Measurements from ENCODE around the gene COA1.
"Not testable (repeated sequence)": the region's sequence is repeated elsewhere in the genome, so short reads cannot be mapped to it uniquely, and the experiment has no call there.

Gene COA1

DNA sequence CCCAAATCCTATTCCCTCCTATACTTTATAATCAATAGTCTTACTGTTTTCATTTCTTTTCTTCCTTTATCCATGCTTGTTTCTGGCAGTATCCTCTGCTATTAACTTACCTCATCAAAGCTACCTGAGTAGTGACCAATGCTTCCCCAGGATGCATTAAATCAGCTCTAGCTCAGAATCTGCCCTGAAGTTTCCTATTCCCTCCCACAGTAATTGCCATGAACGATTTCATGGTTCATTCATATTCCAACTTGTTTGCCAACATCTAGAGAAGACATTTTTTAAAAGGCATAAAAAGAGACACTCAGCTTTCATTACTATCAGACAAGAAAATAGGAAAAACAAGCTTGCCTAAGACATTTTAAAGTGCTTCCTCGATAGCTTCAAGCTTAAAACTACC, 42.3 kb downstream of the COA1 start:
- DNase-seq, result no peak

DNA sequence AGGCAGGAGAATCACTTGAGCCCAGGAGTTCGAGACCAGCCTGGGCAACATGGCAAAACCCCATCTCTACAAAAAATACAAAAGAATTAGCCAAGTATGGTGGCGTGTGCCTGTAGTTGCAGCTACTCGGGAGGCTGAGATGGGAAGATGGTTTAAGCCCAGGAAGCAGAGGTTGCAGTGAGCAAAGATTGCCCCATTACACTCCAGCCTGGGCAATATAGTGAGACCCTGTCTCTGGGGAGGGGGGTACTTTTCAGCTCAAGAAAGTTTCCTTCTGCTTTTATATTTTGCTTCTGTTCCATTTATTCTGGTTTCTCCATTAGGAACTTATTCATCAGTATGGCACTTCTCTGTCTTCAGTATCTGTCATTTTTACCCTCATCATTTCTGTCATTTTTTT, 48.6 kb downstream of the COA1 start:
- no peak for DNase-seq

DNA sequence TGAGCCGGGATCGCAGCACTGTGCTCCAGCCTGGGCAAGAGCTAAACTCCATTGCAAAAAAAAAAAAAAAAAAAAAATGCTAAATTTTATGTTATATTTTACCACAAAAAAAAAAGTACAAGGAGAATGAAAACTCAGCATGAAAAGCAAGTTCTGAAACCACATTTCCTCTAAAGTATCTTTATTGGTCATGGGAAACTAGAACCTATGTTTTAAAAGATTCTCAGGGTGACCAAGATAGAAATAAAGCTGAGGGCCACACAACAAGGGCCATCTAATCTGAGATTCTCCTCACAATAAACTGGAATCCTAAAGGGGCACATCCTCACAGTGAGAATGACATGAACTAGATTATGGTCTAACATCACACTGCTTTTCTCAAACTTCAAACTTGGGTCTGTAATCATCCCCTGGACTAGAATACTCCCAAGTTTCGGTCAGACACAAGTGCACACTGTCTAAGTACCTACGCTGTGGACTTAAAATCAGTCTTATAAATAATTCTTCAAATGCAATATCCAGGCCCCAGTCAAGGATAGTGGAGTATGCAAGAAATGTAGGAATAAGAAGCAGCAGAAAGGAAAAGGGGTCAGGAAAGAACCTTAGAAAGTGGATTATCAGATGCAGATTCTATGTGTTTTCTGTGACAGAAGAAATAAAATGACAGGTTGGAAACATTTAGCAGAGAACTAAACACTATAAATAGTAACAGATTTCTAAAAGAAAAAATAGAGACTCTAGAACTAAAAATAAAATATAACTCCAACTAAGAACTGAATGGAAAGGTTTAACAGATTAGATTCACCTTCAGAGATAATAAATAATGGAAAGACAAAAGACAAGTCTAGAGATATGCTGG, 49.9 kb downstream of the COA1 start:
- DNase-seq, result no peak

DNA sequence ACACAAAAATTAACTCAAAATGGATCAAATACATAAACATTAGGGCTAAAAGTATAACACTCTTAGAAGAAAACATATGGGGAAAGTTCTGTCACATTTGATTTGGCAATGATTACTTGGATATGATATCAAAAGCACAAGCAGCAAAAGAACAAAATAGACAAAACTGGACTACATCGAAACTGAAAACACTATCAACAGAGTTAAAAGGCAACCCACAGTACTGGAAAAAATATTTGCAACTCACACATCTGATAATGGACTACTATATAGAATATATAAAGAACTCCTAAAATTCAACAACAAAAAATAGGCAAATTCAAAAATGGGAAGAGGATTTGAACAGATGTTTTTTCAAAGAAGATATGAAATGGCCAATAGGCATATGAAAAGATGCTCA, 51.0 kb downstream of the COA1 start:
- DNase-seq, result no peak

DNA sequence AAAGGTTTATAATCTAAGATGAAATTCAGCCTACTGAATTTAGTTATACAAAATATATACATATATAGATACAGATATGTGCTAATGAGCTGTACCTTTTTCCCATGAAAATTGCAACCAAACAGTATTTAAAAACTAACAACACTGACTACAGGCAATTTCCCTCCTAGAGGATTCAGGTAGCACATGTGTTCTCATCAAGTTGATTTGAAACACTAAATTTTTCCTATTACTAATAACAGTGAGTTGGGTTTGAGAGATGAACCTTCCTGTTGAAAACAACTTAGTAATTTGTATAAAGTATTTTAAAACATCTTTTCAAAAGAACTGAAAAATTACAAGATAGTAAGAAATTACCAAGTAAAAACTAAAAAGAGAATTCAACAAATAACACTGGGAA, 51.5 kb downstream of the COA1 start:
- DNase-seq, result no peak

DNA sequence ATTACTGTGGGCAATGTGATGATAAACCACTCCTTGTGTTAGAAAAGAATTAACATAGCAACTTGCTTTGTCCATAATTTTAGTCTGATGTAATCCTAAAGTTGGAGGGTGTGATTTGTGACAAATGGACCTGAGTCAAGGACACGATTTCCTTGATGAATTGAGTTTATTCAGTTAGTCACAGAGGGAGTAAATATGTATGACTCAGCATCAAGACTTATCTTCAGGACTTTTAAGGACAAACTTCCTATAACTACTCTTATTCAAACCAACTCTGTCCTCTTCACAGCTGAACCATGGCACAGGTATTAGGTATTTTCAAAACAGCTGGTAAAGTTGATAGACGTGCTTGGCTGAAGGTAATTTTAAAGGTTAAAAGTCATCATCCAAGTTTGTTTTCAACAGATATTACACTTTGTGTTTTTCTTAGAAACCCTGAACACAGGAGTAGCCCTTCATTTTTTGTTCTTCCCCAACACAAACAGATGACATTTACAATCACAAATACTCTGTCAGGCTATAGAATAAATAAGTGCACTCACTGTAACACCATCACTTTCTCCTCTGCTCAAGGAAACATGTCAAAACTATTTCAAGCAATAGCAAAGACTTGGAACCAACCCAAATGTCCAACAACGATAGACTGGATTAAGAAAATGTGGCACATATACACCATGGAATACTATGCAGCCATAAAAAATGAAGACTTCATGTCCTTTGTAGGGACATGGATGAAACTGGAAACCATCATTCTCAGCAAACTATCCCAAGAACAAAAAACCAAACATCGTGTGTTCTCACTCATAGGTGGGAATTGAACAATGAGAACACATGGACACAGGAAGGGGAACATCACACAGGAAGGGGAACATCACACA, 54.5 kb downstream of the COA1 start:
- DNase-seq, result no peak

DNA sequence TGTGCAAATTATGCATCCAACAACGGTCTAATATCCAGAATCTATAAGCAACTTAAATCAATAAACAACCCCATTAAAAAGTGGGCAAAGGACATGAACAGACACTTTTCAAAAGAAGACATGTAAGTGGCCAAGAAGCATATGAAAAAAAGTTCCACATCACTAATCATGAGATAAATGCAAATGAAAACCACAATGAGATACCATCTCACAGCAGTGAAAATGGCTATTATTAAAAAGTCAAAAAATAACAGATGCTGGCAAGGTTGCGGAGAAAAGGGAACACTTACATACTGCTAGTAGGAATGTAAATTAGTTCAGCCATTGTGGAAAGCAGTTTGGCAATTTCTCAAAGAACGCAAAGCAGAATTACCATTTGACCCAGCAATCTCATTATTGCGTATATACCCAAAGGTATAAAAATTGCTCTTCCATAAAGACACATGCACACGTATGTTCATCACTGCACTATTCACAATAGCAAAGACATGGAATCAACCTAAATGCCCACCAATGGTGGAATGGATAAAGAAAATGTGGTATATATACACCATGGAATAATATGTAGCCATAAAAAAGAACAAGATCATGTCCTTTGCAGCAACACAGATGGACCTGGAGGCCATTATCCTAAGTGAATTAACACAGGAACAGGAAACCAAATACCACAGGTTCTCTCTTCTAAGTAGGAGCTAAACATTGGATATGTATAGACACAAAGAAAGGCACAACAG, 55.9 kb downstream of the COA1 start:
- DNase-seq, result not testable (repeated sequence)

DNA sequence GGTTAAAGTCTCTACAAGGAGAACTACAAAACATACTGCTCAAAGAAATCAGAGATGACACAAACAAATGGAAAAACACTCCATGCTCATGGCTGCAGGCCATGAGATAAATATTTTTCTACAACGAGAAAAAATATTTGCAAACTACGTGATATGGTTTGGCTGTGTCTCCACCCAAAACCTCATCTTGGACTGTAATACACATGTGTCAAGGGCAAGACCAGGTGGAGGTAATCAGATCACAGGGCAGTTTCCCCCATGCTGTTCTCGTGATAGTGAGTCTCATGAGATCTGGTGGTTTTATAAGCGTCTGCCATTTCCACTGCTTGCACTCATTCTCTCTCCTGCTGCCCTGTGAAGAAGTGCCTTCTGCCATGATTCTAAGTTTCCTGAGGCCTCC, 57.8 kb downstream of the COA1 start:
- DNase-seq, result no peak

DNA sequence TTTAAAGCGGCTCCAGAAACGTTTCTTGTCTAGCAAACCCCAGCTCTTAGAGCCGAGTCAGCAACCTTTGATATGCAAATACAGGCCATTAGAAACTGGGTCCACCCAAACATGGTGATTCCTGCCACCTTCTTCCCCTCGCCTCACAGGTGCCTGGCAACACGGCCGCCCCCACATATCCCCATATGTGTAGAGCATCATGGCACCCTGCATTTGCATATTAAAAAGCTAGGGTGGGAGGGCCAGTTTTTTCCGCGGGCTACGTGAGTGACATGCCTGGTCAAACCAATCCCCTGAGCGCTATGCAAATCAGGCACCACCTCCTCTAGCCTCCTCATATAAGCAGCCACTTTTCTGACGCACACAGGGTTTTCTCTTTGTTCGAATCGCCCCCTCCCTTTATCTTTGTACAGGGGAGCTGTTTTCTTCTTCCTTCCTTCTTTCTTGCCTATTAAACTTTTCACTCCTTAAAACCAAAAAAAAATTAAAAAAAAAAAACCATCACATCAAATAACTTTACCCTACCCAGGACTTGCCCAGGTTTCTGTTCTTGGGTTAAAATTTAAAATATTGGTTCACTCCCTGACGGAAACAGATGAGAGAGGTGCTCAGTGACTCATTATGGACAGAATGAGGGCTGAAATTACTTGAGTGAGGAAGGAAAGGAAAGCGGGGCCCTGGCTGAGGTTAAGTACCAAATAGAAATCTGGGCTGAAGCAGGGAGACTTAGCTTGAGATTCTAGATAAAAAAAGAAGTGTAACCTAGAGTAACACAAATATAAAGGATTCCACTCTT, 59.8 kb downstream of the COA1 start:
- DNase-seq, result peak; percentile 59

DNA sequence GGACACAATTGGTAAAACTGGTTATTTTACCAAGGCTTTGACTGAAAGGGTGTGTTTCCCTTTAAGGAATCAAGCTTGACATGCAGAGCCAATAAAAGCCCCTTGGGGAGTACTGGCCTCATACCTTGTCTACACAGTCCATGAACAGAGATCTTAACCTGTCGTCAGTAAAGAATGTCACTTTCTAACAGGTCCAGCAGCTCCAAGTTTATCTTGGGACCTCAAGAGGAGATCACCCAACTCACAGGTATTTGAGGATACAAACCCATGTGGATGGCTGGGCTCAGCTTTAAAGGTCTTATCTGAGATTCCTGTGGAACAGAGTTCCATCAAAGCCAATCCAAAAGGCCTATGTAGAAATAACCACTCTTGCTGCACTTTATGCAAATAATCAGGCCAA, 61.3 kb downstream of the COA1 start:
- DNase-seq, result no peak

DNA sequence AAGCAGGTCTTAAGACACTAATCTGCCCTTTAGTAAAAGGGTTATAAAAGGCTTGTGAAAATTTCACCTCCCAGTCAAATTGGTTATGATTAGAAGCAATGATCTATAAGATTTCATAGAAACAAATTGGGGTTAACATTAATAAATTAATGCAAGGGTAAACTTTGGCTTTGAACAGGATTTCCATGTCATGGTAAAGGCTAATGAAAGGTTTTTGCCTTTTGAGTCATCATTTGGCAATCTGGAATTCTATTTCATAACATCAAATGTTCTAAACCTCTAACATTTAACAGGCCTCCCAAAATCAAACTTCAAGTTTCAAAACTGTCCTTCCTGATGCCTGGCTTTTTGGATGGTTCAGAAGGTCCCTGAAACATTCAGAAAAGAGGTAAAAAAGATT, 62.4 kb downstream of the COA1 start:
- no peak for DNase-seq

DNA sequence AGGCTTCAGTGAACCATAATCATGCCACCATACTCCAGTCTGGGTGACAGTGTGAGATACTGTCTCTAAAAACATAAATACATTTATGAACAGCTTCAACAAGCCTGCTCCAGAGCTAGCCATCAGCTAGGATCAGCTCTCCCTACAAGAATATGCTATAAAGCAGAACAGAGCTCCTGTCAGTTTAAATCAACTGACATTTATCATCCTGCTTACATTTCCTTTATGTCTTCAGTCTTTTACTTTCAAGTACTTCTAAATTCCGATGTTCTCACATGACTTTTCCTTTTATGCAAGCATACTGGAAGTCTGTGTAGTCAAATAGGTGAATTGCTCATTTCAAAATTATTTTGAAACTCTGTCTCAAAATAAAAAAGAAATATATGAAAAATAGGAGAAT, 64.6 kb downstream of the COA1 start:
- DNase-seq, result no peak

DNA sequence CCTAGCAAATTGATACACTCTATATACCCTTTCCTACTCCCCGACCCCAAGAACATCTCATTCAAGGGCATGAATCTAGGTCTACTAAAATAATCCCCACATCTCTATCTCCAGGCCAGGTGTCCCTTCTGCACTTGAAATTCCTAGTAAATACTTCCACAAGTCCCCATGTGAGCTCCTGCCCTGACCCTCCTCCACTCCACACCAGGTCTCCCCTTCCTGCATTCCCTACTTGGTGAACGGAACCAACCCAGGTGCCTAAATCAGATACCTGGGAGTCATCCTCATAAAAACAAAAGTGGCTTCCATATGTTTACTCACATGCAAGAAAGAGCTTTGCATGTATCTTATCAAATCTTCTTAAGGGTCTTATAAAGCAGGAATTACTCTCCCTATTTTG, 69.2 kb downstream of the COA1 start:
- no peak for DNase-seq

DNA sequence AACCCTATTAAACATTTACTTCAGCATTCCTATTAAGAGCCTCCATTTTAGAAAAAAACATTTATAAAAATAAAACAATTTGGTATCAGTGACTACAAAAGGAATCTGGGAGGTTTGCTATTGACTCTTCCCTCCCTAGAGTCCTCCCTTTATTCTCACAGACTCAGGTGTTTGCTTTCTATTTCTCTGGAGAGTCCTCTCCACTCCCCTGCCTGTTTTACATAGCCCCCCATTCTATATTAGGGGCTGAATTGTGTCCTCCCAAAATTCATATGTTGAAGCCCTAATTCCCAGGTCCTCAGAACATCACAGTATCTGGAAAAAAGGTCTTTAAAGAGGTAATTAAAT, 69.8 kb downstream of the COA1 start:
- DNase-seq, result no peak

DNA sequence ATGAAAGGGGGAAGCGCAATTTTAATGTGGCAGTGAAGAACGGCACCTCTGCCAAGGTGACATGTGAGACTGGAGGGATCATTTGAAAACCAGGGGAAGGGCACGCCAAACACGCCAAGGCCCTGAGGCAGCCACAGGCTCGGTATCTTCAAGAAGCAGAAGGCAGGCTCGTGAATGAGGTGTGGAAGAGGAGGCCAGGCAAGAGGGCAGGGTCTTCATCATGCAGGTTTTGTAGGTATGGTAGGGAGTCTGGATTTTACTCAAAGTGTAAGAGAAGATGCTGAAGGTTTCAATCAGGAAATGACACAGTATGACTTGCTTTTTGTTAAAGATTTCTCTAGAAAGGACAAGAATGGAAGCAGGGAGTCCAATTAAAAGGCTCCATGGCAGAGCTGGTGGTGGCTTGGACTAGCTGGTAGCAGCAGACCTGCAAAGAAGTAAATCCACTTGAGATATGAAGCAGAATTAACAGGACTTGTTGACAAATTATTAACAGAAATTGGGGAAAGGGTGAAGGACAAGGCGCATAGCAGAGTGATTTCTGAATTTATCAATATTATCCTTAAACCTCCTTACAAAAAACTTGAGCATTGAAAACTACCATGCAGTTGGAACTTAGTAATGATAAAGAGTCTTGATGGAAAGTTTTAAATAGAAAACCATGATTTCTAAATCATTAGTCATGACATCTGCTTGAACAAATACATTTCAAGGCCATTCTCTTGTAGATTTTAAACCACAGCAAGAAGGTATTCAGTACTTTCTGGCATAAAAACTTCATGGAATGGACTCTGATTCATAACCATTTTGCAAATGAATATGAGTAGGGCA, 70.4 kb downstream of the COA1 start:
- DNase-seq, result no peak

DNA sequence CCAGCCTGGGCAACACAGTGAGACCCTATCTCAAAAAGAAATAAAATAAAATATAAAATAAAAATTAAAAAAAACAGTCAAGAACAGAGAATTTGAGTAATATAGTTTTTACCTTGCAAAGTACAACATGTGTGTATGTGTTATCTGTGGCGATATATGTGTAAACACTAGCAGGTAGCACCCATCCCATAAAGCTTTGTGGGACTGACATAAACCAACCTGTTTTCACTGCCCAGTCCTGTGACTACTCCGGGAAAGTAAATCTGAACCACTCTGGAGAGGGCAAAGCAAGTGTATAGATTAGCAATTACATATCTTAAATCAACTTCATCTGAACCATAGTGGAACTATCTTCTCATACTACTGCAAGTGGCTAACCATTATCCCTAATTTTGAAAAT, 72.3 kb downstream of the COA1 start:
- no peak for DNase-seq

DNA sequence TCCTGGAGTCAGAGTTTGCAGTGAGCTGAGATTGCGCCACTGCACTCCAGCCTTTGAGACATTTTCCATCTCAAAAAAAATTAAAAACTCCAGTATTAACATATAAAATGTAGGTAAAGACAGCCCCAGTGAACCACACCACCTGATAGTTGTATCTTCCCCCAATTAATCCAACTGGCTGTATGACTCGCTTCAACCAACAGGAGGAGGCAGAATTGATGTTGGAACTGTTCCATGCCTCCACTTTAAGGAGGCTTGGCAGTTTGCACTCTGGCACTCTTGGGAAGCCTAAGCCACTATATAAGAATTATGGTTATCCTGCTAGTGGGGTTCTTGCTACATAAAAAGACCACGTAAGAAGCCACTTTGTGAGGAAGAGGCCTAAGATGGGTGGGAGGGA, 73.7 kb downstream of the COA1 start:
- DNase-seq, result no peak

DNA sequence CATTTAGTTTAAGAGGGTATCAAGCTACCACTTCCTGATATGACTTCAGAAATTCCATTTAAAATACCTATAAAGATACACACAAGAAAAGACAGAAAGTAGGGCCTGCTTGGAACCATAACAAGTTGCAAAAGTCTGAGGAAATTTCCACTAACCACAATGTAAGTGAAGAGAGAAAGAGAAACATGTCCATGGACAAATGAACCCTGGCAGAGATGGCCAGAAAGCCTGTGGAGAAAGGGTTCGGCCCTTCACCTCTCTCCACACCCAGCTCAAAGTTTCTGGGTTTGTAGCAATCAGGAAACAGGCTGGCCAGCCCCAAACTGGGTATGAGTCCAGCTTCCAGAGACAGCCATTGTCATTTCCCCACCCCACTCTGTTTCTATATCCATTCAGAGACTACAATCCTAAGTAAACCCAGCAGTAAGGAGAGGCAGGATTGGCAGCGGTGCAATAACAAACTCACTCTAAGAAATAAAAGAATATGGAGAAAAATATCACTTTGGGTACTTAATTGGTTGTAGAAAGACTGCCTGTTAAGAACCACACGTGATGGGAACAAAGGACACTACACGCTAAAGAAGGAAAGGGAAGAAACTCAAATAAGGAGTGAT, 75.3 kb downstream of the COA1 start:
- no peak for DNase-seq

DNA sequence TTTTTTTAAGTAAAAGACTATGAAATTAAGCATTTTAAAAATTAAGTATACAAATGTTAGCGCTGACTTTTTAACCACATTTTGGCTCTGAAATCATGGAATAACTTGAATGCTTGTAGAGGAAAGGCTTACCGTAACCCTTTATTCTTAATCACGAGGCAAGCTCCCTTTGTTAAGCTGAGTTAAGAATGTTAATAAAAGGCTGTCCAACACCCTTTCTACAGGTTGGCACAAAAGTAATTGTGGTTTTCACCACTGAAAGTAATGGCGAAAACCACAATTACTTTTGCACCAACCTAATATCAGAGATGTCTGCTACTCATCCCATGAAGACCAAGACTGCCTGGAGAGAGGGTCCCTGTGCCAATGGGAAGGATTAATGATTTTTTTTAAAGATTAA, 75.9 kb downstream of the COA1 start:
- no peak for DNase-seq

DNA sequence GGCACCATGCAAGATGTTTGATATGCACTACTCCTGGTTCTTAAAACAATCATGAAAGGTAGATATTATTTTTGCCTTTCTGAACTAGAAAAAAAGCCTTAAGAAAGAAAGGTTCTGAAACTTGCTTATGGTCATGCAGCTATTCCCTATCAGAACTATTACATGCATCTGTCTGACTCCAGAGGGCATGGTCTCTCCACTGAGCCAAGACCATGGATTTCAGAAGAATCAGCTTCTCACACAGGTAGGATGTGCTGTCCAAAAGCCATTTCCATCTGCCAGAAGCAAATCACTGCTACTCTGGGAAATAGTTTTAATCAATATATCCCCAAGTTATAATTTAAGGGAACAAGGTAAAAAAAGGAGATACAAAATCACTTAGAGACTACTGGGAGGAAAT, 77.0 kb downstream of the COA1 start:
- DNase-seq, result no peak

DNA sequence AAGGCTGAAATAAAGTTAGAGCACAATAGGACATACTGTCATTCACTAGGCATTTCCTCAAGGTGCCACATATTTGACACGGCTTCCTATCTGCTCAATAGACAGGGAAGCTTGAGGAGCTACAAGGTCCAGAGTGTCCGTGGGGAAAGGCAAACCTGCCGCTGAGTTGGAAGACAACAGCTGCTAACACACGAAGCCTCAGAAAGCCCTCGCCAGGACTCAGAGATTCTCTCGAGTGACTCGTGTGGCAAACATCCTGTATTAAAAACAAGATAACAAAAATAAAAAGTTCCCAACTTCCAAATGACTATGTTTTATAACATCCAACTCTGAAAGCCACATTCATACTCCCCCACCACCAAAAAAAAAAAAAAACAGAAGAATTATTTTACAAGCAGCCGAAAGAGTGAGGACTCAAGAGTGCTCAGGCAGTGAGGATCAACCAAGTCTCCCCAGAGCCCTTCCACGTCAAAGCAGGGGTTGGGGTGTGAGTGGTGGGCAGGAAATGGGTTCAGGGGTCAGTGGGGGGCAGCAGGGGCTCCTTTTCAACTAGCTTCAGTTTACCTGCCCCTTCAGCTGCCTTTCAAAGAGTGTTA, 78.8 kb downstream of the COA1 start:
- DNase-seq, result no peak
